Occipital lobe (tissue), 3 donors: ENCODE measurements around the gene SPATA2. TPM values are rescaled to one million over a fixed set of nuclear protein-coding genes. Genes with fewer than 3 reads are reported as not detected.

Source experiments
- DNase-seq: peaks from one replicate; lab custom pipeline; 2025; lab: John Stamatoyannopoulos, UW
- small RNA-seq: library from RNA; depleted of rRNA; stranded (forward); fragments of <200 nt; gene quantifications from one replicate; pipeline ENCODE3, GENCODE V24; 2014
- total RNA-seq: library from RNA; depleted of rRNA; stranded (reverse); fragments of >200 nt; gene quantifications from one replicate; pipeline ENCODE4 v1.2.3, GENCODE V29; 2014

The SPATA2 gene
- total RNA-seq, 1 donor from 2014 or later: 2.7 TPM

DNA sequence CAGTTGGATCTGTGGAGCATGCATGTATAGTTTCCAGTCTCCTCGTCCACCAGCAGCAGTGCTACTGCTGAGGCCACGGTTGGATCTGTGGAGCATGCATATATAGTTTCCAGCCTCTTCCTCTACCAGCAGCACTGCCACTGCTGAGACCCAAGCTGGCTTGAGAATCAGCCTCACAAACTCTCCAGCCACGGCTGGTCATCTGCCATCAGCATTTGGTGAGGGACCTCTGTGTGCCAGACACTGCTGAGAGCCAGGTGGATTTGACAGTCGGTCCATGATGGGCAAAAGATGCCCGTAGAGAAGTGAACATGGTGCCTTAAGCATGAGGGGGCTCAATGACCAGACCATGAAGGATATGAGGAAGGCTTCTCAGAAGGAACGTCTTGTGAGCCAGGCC, 56.3 kb downstream of the SPATA2 start:
- DNase-seq: no peak

DNA sequence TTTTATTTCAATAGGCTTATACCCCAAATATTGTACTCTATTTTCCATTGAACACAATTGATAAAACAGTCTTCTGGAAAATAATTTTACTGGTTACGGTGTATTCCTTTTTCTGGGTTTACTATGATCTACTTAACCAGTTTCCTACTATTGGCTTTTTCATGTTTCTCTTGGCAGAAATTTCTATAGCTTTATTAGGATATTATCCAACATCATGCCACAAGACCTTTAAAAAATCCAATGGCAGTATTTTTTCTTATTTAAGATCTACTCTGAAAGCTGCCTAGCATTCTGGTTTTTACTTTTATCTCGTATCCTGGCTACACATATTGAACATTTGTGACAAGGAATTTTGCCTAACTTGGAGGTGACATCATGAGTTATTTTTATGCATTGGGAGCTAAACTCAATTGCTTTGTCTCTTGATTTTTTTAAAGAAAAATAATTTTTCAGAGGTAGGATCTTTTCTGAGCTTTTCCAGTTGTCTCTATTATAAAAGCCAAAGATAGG, 57.2 kb downstream of the SPATA2 start:
- no peak for DNase-seq

DNA sequence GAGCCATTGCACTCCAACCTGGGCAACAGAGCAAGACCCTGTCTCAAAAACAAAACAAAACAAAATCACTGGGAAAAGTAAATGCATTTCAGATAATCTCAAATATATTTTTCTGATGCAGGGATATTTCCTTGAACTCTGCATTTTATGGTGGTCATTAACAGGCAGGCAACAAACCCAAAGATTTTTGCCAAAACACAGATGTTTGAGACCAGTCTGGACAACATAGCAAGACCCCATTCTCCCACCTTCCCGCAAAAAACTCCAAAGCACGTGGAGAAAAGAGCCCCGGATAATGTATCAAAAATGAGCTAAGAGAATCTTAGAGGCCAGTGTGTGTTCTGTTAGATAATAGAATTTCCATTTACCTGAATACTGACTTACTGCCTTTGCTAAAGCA, 58.4 kb downstream of the SPATA2 start:
- no peak for DNase-seq

DNA sequence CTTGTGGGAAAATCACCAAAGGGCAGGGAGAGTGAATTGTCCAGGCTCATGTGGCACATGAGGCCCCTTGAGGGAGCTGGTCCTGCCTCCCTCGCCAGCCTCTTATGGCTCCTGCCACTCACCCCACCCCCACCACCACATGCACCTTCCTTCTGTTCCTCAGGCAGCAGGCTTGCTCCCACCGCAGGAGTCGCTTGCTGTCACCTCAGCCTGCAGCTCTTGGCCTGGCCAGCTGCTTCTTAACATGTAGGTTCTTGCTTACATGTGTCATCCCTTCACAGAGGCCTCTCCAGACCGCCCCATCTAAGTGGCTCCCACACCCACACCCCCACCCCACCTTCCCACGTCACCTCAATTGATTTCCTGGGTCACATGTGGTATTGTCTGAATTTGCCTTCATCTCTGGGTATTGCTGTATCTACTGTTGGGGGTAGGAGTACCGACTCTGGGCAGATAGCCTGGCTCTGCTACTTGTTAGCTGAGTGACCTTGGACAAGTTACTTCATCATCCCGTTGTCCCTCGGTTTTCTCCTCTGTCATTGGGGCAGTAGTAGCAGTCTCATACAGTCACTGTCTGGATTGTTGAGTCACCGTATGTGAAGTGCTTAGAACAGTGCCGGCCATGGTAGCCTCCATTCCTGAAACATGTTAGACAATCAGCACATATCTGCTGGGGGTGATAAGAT, 61.0 kb downstream of the SPATA2 start:
- no peak for DNase-seq

DNA sequence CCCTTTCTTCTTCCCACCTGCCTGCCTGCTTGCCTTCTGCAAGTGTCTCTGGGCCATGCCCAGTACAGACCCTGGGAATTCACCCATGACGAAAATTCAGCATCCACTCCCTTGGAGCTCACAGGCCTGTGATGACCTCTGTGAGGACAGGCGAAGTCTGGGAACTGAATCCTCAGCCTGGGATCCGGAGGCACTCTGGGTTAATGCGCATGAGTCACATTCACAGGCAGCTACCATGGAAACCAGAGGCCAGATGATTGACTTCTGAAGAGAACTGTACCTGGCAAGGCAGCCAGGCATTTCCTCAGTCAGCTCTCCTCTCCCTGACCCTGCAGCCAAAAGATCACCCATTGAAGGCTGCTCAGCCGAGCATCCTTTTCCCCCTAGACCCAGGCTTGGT, 61.7 kb downstream of the SPATA2 start:
- DNase-seq: no peak

Small RNA genes within 50 kb of the gene (small RNA-seq; reads per million reads assigned to genes)
- not detected for gene RF00017
- gene RF00019: not detected

Other genes with a start within 250 kb of the SPATA2 start
- gene B4GALT5, start 201.7 kb downstream of the SPATA2 start, total RNA-seq: 59.3 TPM
- gene SLC9A8, start 102.7 kb downstream of the SPATA2 start, total RNA-seq: 6.1 TPM
- gene RNF114, start 20.9 kb upstream of the SPATA2 start, total RNA-seq: 38.7 TPM
- gene SNAI1, start 67.5 kb upstream of the SPATA2 start, total RNA-seq: not detected
- 30.1 TPM for gene UBE2V1, start 197.6 kb upstream of the SPATA2 start, total RNA-seq
- gene PEDS1, start 238.2 kb upstream of the SPATA2 start, total RNA-seq: 10.0 TPM